Stomach (tissue), 9 donors: ENCODE measurements around the gene WSCD1. TPM values are rescaled to one million over a fixed set of nuclear protein-coding genes. Genes with fewer than 3 reads are reported as not detected.

ENCODE experiments used
- DNase-seq, 2 donors: peaks; one replicate each; pipeline versions ENCODE4 v3.0.0 to v3.0.0-alpha.2; 2013 to 2019
- H3K27ac ChIP-seq, 5 donors: fragments of 200-600 bp in 4 of 5; sonication (generic) in 4 of 5; one replicate each; pipeline ENCODE4 v1.5.1; 2013 to 2019; ENCODE audit warnings: mild to moderate bottlenecking in 1 of 5, moderate library complexity in 1 of 5
- H3K27me3 ChIP-seq, 3 donors: fragments of 200-600 bp; sonication (generic); one replicate each; pipeline ENCODE4 v1.5.1; 2017 to 2019; ENCODE audit warnings: mixed run types in 1 of 3
- H3K36me3 ChIP-seq, 4 donors: fragments of 200-600 bp; sonication (generic); 1 replicate in 3 of 4; 2 replicates in 1 of 4; pipeline ENCODE4 v1.5.1; 2016 to 2019
- H3K4me1 ChIP-seq, 4 donors: fragments of 200-600 bp; sonication (generic); one replicate each; pipeline ENCODE4 v1.5.1; 2016 to 2019
- H3K4me3 ChIP-seq, 4 donors: fragments of 200-600 bp; sonication (generic) in 3 of 4; one replicate each; pipeline ENCODE4 v1.5.1; 2016 to 2019; ENCODE audit warnings: mild to moderate bottlenecking in 1 of 4
- H3K9me3 ChIP-seq, 4 donors: fragments of 200-600 bp; sonication (generic); one replicate each; pipeline ENCODE4 v1.5.1; 2016 to 2019
- CTCF ChIP-seq, 7 experiments: fragments of 450-650 bp in 4 of 7; fragments of 200-600 bp in 3 of 7; sonication (generic) in 3 of 7; IDR thresholded peaks; one replicate each; pipeline ENCODE4 v1.5.1; 2016 to 2019; ENCODE audit warnings: antibody characterized with exemption in 7 of 7, control low read depth in 2 of 7, mild to moderate bottlenecking in 1 of 7
- EP300 ChIP-seq: sonication (generic); formaldehyde crosslinking; IDR thresholded peaks from one replicate; pipeline ENCODE4 v1.6.1; 2017; ENCODE audit warnings: antibody characterized with exemption
- POLR2A ChIP-seq, 4 donors: fragments of 450-650 bp; IDR thresholded peaks; one replicate each; pipeline ENCODE4 v1.6.1; 2016; ENCODE audit warnings: antibody characterized with exemption in 4 of 4, control low read depth in 2 of 4, mild to moderate bottlenecking in 1 of 4, moderate library complexity in 1 of 4
- POLR2AphosphoS5 ChIP-seq, 3 donors: sonication (generic); formaldehyde crosslinking; IDR thresholded peaks; one replicate each; pipeline ENCODE4 v1.6.1; 2016; ENCODE audit warnings: antibody characterized with exemption in 3 of 3
- WGBS, 5 donors: extraction: QIAGEN DNeasy Blood & Tissue Kit in 3 of 5; methylation state at CpG; one replicate each; pipeline versions ENCODE4 v1.1.5 to v1.1.7; 2013 to 2018; 5-methylcytosine and 5-hydroxymethylcytosine counted together
- intact Hi-C: fragments of 100-400 bp; cut with DNase I; formaldehyde crosslinking; loops from one replicate; pipeline ENCODE4 v1.15.1; 2023; ENCODE audit warnings: low total_unique reads
- polyA plus RNA-seq, 3 donors: library from polyadenylated mRNA; stranded (reverse); fragments of 200-250 nt; gene quantifications; one replicate each; pipeline ENCODE4 v1.2.3, GENCODE V29; 2013
- total RNA-seq, 5 donors: library from RNA; depleted of rRNA; stranded (reverse); fragments of >200 nt; gene quantifications; one replicate each; pipeline versions ENCODE4 v1.1.0 to v1.2.3, GENCODE V29; 2014 to 2016
- donor health status: healthy with polysubstance abuse.
- donor health status: Bipolar disorder and iron deficiency.
- donor health status: healthy.

The WSCD1 gene
- total and polyA plus RNA-seq, 8 donors = 0.58 to 32.7 (median 1.2) TPM

GRCh38 chr17:6066183-6066948 lies 3.8 kb upstream of the WSCD1 start:
- TF ChIP-seq POLR2A (IDR thresholded peaks at IDR 0.05) (no peak), CTCF (IDR thresholded peaks at IDR 0.05) (no peak), EP300 (no peak), POLR2AphosphoS5 (IDR thresholded peaks at IDR 0.05) (no peak)
- Histone ChIP-seq H3K9me3 (no peaks in the 10 kb centered on the region), H3K36me3 (no peaks in the 10 kb centered on the region), H3K4me1 (peaks cover 4 to 23% (median 13%) of the 10 kb centered on the region in 4 donors), H3K27me3 (peaks cover 0 to 81% (median 19%) of the 10 kb centered on the region in 3 donors), H3K4me3 (no peak overlapping the region), H3K27ac (no peak overlapping the region)
- WGBS, 5 donors = 58 to 68% (median 62%) methylated on average over 7 to 10 of the region's 10 CpGs
- DNase-seq = no peak
- intact Hi-C loops = no loop called here

- intact Hi-C loops = no loop called here
- Histone ChIP-seq H3K27me3 (peaks cover 0 to 82% (median 21%) of the 10 kb centered on the region in 3 donors), H3K36me3 (no peaks in the 10 kb centered on the region), H3K27ac (no peak overlapping the region), H3K9me3 (no peaks in the 10 kb centered on the region), H3K4me1 (peaks cover 7 to 27% (median 16%) of the 10 kb centered on the region in 4 donors), H3K4me3 (no peak overlapping the region)
- TF ChIP-seq CTCF (IDR thresholded peaks at IDR 0.05) = no peak
- TF ChIP-seq POLR2A (IDR thresholded peaks at IDR 0.05) = no peak
- TF ChIP-seq POLR2AphosphoS5 (IDR thresholded peaks at IDR 0.05) = no peak
- TF ChIP-seq EP300 = no peak
- 59 to 77% (median 69%) methylated on average over 5 of the region's 5 CpGs for WGBS, 5 donors
- DNase-seq = no peak
Observed at GRCh38 chr17:6067060-6067459, 3.1 kb upstream of the WSCD1 start.

- WGBS, 5 donors = 0 to 1% (median 1%) methylated on average over 22 to 70 of the region's 70 CpGs; no CpG with 5 or more reads in 1 of the 5 donors
- Histone ChIP-seq H3K9me3 (no peaks in the 10 kb centered on the region), H3K36me3 (no peaks in the 10 kb centered on the region), H3K4me3 (peak overlapping the region; percentile 62 to 83 (median 68)), H3K4me1 (peaks cover 7 to 27% (median 16%) of the 10 kb centered on the region in 4 donors), H3K27me3 (peaks cover 0 to 78% (median 21%) of the 10 kb centered on the region in 3 donors), H3K27ac (peak overlapping the region in 2 of 5 donors; percentile 11 to 46)
- intact Hi-C loops = no loop called here
- peak in 1 of 2 donors; percentile 34 for DNase-seq
- TF ChIP-seq POLR2A (IDR thresholded peaks at IDR 0.05) (no peak), EP300 (no peak), CTCF (IDR thresholded peaks at IDR 0.05) (no peak), POLR2AphosphoS5 (IDR thresholded peaks at IDR 0.05) (no peak)
Observed at GRCh38 chr17:6070430-6070912, 292 bp downstream of the WSCD1 start.

- H3K9me3 ChIP-seq = no peaks in the 10 kb centered on the region
- intact Hi-C loops = no loop called here
- H3K36me3 ChIP-seq = no peaks in the 10 kb centered on the region
- TF ChIP-seq POLR2A (IDR thresholded peaks at IDR 0.05) (no peak), POLR2AphosphoS5 (IDR thresholded peaks at IDR 0.05) (no peak), CTCF (IDR thresholded peaks at IDR 0.05) (no peak), EP300 (no peak)
- peak in 1 of 2 donors; percentile 58 for DNase-seq
- peaks cover 0 to 79% (median 21%) of the 10 kb centered on the region in 3 donors for H3K27me3 ChIP-seq
- H3K4me1 ChIP-seq = peaks cover 7 to 27% (median 16%) of the 10 kb centered on the region in 4 donors
- 2 to 5% (median 3%) methylated on average over 16 to 39 of the region's 39 CpGs for WGBS, 5 donors
- H3K27ac ChIP-seq = peak overlapping the region in 2 of 5 donors; percentile 11 to 46
- H3K4me3 ChIP-seq = peak overlapping the region; percentile 62 to 83 (median 68)
Observed at GRCh38 chr17:6070913-6071511, 833 bp downstream of the WSCD1 start.
